OCI-LY1 (cell line): ENCODE data around the gene GRHL1.

Experiments
- EZH2 ChIP-seq: fragments of 200-600 bp; sonication (generic), shearing (Covaris generic); IDR thresholded peaks from 2 replicates; pipeline ENCODE4 v1.8.0; 2017; ENCODE audit warnings: borderline replicate concordance, mixed run types, mild to moderate bottlenecking, antibody characterized with exemption, low read length, moderate library complexity, mixed read lengths
- TF ChIP-seq, protein P1 (sequence below): fragments of 200-600 bp; sonication (generic), shearing (Covaris generic); IDR thresholded peaks from 2 replicates; pipeline ENCODE4 v1.5.1; 2017; ENCODE audit warnings: mild to moderate bottlenecking, antibody characterized with exemption, low read length, moderate library complexity, mixed read lengths

DNA sequence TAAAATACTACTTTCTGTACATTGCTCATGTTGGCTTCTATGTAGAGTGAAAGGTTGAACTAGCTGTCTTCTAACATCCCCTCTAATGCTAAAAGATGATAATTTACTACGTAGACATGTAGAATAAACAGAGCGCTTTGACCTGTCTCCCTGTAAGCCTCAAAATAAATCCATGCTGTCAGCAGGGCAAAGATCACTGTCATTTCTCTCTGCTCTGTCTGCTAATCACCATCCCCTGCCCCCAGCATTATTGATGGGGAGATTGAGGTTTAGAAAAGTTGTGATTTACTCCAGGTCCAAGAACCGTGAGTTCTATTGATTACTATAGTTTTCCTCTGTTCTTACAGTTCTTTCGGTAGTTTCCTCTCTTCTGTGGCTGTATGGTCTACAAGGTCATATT, 39.0 kb upstream of the GRHL1 start:
- TF ChIP-seq, protein P1, sequence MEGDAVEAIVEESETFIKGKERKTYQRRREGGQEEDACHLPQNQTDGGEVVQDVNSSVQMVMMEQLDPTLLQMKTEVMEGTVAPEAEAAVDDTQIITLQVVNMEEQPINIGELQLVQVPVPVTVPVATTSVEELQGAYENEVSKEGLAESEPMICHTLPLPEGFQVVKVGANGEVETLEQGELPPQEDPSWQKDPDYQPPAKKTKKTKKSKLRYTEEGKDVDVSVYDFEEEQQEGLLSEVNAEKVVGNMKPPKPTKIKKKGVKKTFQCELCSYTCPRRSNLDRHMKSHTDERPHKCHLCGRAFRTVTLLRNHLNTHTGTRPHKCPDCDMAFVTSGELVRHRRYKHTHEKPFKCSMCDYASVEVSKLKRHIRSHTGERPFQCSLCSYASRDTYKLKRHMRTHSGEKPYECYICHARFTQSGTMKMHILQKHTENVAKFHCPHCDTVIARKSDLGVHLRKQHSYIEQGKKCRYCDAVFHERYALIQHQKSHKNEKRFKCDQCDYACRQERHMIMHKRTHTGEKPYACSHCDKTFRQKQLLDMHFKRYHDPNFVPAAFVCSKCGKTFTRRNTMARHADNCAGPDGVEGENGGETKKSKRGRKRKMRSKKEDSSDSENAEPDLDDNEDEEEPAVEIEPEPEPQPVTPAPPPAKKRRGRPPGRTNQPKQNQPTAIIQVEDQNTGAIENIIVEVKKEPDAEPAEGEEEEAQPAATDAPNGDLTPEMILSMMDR: no peak
- TF ChIP-seq EZH2: no peak
